Esophagus squamous epithelium (tissue), 5 donors: ENCODE measurements around the gene AEBP1. TPM values are rescaled to one million over a fixed set of nuclear protein-coding genes. Genes with fewer than 3 reads are reported as not detected.

ENCODE experiments used
- DNase-seq: peaks from one replicate; lab custom pipeline; 2025; lab: John Stamatoyannopoulos, UW
- H3K27ac ChIP-seq, 4 donors: fragments of 200-600 bp; sonication (generic); one replicate each; pipeline ENCODE4 v1.5.1; 2016 to 2019; ENCODE audit warnings: mild to moderate bottlenecking in 1 of 4
- H3K27me3 ChIP-seq, 4 donors: fragments of 200-600 bp; sonication (generic); 1 replicate in 3 of 4; 2 replicates in 1 of 4; pipeline versions ENCODE4 v1.5.1 to v1.6.0; 2017 to 2021; ENCODE audit warnings: antibody characterized with exemption in 1 of 4
- H3K36me3 ChIP-seq, 3 donors: fragments of 200-600 bp; sonication (generic); one replicate each; pipeline ENCODE4 v1.5.1; 2016 to 2019
- H3K4me1 ChIP-seq, 3 donors: fragments of 200-600 bp; sonication (generic); one replicate each; pipeline ENCODE4 v1.5.1; 2017 to 2019
- H3K4me3 ChIP-seq, 4 donors: fragments of 200-600 bp; sonication (generic); 1 replicate in 3 of 4; 2 replicates in 1 of 4; pipeline ENCODE4 v1.5.1; 2016 to 2019; ENCODE audit warnings: mild to moderate bottlenecking in 2 of 4, moderate library complexity in 1 of 4
- H3K9me3 ChIP-seq, 3 donors: fragments of 200-600 bp; sonication (generic); one replicate each; pipeline ENCODE4 v1.5.1; 2016 to 2019
- POLR2A ChIP-seq, 4 donors: fragments of 450-650 bp; IDR thresholded peaks; one replicate each; pipeline ENCODE4 v1.6.1; 2017; ENCODE audit warnings: antibody characterized with exemption in 4 of 4, mild to moderate bottlenecking in 4 of 4, moderate library complexity in 3 of 4
- WGBS, 2 donors: methylation state at CpG; one replicate each; pipeline ENCODE4 v1.1.5; 2018; 5-methylcytosine and 5-hydroxymethylcytosine counted together
- intact Hi-C: fragments of 100-400 bp; cut with DNase I; formaldehyde crosslinking; loops from one replicate; pipeline ENCODE4 v1.15.0; 2022
- total RNA-seq, 4 donors: library from RNA; depleted of rRNA; stranded (reverse); fragments of >200 nt; gene quantifications; one replicate each; pipeline ENCODE4 v1.1.0, GENCODE V29; 2016
- TF ChIP-seq, protein P1 (sequence below), 6 experiments: fragments of 450-650 bp in 4 of 6; fragments of 200-600 bp in 2 of 6; sonication (generic) in 2 of 6; IDR thresholded peaks; one replicate each; pipeline ENCODE4 v1.5.1; 2016 to 2019; ENCODE audit warnings: antibody characterized with exemption in 6 of 6, mild to moderate bottlenecking in 4 of 6, moderate library complexity in 4 of 6
- donor health status: DM: yes; HTN: yes; CAD: no.

AEBP1 gene
- total RNA-seq, 4 donors from 2014 or later = 4.6 to 83.9 (median 25.2) TPM

DNA sequence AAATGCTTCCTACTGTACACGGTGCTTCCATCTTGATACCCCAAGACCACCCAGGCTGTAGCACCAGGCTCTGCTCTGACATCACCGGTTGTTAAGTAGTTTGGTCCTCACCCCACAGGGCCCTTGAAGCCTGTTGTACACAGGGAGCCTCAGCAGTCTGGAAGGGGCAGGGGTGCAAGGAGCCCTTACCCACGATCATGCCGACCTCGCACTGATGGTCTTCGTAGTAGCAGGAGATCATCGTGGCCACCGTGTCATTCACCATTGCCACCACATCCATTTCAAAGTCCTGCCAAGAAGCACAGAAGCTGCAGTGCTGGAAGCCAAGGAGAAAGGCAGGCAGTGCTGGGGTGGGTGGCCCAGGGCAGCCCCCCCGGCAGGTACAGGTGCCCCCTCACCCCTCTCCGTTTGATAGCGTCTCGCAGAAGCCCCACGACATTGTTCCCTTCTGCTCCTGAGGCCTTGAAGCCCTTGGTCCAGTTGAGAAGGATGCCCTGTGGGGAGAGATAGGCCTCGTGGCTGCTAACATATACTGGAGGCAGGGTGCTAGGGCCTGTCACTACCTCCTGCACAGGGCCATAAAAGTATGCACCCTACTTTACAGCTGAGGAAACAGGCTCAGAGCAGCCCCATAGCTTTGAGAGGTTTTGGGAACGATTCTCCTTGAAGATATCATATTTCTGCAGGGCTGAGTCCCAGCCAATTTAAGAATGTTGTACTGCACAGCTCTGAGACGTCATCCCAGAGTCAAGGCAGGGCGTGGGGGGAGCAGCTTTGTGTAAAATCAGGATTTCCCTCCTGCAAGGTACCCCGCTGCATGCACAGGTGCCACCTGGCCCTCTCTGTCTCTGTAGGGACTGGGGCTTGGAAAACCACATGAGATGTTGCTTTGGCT is 45.7 kb downstream of the AEBP1 start:
- Histone ChIP-seq H3K9me3 (no peaks in the 10 kb centered on the region), H3K27ac (no peak overlapping the region), H3K36me3 (no peaks in the 10 kb centered on the region), H3K4me3 (no peak overlapping the region), H3K4me1 (peaks cover 13 to 33% (median 14%) of the 10 kb centered on the region in 3 donors), H3K27me3 (peaks cover 0 to 20% (median 0%) of the 10 kb centered on the region in 4 donors)
- intact Hi-C loops = no loop called here
- DNase-seq = no peak
- 75 to 81% methylated on average over 10 to 11 of the region's 18 CpGs for WGBS, 2 donors
- TF ChIP-seq POLR2A (IDR thresholded peaks at IDR 0.05) = no peak
- TF ChIP-seq, protein P1, sequence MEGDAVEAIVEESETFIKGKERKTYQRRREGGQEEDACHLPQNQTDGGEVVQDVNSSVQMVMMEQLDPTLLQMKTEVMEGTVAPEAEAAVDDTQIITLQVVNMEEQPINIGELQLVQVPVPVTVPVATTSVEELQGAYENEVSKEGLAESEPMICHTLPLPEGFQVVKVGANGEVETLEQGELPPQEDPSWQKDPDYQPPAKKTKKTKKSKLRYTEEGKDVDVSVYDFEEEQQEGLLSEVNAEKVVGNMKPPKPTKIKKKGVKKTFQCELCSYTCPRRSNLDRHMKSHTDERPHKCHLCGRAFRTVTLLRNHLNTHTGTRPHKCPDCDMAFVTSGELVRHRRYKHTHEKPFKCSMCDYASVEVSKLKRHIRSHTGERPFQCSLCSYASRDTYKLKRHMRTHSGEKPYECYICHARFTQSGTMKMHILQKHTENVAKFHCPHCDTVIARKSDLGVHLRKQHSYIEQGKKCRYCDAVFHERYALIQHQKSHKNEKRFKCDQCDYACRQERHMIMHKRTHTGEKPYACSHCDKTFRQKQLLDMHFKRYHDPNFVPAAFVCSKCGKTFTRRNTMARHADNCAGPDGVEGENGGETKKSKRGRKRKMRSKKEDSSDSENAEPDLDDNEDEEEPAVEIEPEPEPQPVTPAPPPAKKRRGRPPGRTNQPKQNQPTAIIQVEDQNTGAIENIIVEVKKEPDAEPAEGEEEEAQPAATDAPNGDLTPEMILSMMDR (IDR thresholded peaks at IDR 0.05) = no peak

DNA sequence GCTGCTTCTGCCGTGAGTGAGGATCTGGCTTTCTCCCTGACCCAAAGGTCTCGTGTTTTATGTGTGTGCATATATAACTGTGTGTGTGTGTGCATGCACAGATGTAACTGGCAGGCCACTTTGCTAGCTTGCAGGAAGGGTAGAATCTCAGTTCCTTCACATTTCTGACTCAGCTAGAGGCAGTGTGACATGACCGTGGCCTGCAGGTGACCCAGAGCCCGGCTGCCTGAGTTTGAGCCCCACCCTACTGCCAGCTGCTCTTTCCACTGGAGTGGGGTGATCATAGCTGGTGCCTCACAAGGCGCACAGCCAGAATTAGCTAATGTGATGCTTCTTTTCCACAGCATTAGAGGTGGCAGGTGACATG is 46.3 kb downstream of the AEBP1 start:
- H3K27ac ChIP-seq = no peak overlapping the region
- peaks cover 10 to 28% (median 12%) of the 10 kb centered on the region in 3 donors for H3K4me1 ChIP-seq
- H3K27me3 ChIP-seq = peaks cover 0 to 14% (median 0%) of the 10 kb centered on the region in 4 donors
- 69 to 75% methylated on average over 4 to 5 of the region's 5 CpGs for WGBS, 2 donors
- no peak for DNase-seq
- H3K9me3 ChIP-seq = no peaks in the 10 kb centered on the region
- no peaks in the 10 kb centered on the region for H3K36me3 ChIP-seq
- no peak overlapping the region for H3K4me3 ChIP-seq
- intact Hi-C loops = no loop called here
- TF ChIP-seq, protein P1 (IDR thresholded peaks at IDR 0.05) = no peak
- TF ChIP-seq POLR2A (IDR thresholded peaks at IDR 0.05) = no peak

DNA sequence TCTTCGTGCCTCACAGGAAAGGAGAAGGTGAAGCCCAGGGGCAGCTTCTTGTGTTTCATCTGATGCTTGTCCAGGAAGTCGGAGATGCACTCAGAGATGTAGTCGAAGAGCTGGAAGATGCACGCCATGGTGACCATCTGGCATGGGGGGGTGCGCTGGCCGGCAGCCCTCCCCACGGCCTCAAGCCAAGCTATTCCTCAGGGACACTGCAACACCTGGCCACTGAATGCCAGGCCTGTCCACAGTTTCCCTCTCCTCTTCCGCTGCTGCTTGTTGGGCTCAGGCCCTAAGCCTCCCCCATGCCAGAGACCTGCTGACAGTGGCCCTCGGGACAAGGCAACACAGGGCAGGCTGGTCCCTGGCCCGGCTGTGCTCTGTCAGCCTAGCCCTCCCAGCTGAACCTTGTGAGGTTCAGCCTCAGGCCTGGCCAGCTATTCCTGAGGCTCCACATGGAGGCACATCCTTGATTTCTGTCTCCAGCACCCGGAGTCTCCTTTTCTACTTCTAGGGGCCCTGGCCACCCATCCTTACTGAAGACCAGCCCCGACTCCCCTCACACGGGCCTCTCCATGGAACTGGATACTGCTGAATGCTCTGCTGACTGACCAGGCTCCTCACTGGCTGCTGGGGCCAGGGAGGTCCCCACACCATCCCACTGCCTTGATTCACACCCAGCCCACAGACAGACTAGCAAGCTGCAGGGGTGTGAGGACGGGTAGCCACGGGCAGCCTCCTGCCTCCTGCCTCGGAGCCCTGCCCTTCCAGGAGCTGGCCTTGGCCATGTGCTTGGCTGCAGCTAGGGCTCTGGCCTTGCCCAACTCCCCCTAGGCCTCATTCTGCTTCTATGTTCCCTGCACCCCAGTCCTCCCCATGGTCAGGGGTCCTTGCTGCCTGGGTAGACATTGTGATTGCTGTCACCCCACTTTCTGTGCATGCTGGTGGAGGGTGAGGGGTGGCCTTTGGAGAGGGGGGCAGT is 47.1 kb downstream of the AEBP1 start:
- peaks cover 4 to 20% (median 5%) of the 10 kb centered on the region in 3 donors for H3K4me1 ChIP-seq
- H3K4me3 ChIP-seq = no peak overlapping the region
- no peak for DNase-seq
- H3K27me3 ChIP-seq = peaks cover 0 to 5% (median 0%) of the 10 kb centered on the region in 4 donors
- WGBS, 2 donors = 81 to 83% methylated on average over 6 to 12 of the region's 16 CpGs
- H3K36me3 ChIP-seq = no peaks in the 10 kb centered on the region
- intact Hi-C loops = no loop called here
- no peaks in the 10 kb centered on the region for H3K9me3 ChIP-seq
- no peak for TF ChIP-seq POLR2A (IDR thresholded peaks at IDR 0.05)
- TF ChIP-seq, protein P1 (IDR thresholded peaks at IDR 0.05) = no peak
- no peak overlapping the region for H3K27ac ChIP-seq

GRCh38 chr7:44151956-44152355 is 47.8 kb downstream of the AEBP1 start:
- no peaks in the 10 kb centered on the region for H3K27me3 ChIP-seq
- H3K9me3 ChIP-seq = no peaks in the 10 kb centered on the region
- H3K4me1 ChIP-seq = peaks cover 0 to 13% (median 0%) of the 10 kb centered on the region in 3 donors
- H3K4me3 ChIP-seq = no peak overlapping the region
- no peak for DNase-seq
- TF ChIP-seq, protein P1 (IDR thresholded peaks at IDR 0.05) = no peak
- TF ChIP-seq POLR2A (IDR thresholded peaks at IDR 0.05) = no peak
- H3K36me3 ChIP-seq = no peaks in the 10 kb centered on the region
- no peak overlapping the region for H3K27ac ChIP-seq
- 97 to 100% methylated on average over 1 to 5 of the region's 9 CpGs for WGBS, 2 donors
- intact Hi-C loops = no loop called here
